ENCODE results near the gene ZCCHC3. TPM values are rescaled to one million over a fixed set of nuclear protein-coding genes. Genes with fewer than 3 reads are reported as not detected.
A peak's percentile ranks its signal among the peaks of the same experiment; 100 is the strongest.

Gene ZCCHC3
- total and polyA plus RNA-seq, 2 experiments from 2014 or later = 26.5 to 66.3 TPM

- ATAC-seq = peak; percentile 70
- H3K4me2 ChIP-seq = peak overlapping the region; percentile 77
- H3K9me2 ChIP-seq (ENCODE audit: insufficient read depth) = no peaks in the 10 kb centered on the region
- H4K20me1 ChIP-seq (replicated peaks; ENCODE audit: insufficient read depth) = peaks cover 11% of the 10 kb centered on the region
- peak overlapping the region; percentile 92 for H3K27ac ChIP-seq (ENCODE audit: low read depth)
- H3K79me2 ChIP-seq (replicated peaks; ENCODE audit: insufficient read depth) = no peaks in the 10 kb centered on the region
- Mint-ChIP-seq H3K4me3 (peak overlapping the region; percentile 70), H3K9me3 (0 out of 3 replicates have a peak, but pooled peaks cover 7% of the 10 kb centered on the region), H3K36me3 (ENCODE audit: low read depth) (peaks cover 63% of the 10 kb centered on the region), H3K27me3 (ENCODE audit: insufficient read depth, low read depth, poor library complexity) (peaks cover 12% of the 10 kb centered on the region), H3K27ac (peak overlapping the region; percentile 83), H3K4me1 (peaks cover 8% of the 10 kb centered on the region)
- TF ChIP-seq, protein P1, sequence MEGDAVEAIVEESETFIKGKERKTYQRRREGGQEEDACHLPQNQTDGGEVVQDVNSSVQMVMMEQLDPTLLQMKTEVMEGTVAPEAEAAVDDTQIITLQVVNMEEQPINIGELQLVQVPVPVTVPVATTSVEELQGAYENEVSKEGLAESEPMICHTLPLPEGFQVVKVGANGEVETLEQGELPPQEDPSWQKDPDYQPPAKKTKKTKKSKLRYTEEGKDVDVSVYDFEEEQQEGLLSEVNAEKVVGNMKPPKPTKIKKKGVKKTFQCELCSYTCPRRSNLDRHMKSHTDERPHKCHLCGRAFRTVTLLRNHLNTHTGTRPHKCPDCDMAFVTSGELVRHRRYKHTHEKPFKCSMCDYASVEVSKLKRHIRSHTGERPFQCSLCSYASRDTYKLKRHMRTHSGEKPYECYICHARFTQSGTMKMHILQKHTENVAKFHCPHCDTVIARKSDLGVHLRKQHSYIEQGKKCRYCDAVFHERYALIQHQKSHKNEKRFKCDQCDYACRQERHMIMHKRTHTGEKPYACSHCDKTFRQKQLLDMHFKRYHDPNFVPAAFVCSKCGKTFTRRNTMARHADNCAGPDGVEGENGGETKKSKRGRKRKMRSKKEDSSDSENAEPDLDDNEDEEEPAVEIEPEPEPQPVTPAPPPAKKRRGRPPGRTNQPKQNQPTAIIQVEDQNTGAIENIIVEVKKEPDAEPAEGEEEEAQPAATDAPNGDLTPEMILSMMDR (conservative IDR thresholded peaks at IDR 0.05; ENCODE audit: low read depth in 2 of 2) = peak; percentile 47 to 71
- TF ChIP-seq, protein P2, sequence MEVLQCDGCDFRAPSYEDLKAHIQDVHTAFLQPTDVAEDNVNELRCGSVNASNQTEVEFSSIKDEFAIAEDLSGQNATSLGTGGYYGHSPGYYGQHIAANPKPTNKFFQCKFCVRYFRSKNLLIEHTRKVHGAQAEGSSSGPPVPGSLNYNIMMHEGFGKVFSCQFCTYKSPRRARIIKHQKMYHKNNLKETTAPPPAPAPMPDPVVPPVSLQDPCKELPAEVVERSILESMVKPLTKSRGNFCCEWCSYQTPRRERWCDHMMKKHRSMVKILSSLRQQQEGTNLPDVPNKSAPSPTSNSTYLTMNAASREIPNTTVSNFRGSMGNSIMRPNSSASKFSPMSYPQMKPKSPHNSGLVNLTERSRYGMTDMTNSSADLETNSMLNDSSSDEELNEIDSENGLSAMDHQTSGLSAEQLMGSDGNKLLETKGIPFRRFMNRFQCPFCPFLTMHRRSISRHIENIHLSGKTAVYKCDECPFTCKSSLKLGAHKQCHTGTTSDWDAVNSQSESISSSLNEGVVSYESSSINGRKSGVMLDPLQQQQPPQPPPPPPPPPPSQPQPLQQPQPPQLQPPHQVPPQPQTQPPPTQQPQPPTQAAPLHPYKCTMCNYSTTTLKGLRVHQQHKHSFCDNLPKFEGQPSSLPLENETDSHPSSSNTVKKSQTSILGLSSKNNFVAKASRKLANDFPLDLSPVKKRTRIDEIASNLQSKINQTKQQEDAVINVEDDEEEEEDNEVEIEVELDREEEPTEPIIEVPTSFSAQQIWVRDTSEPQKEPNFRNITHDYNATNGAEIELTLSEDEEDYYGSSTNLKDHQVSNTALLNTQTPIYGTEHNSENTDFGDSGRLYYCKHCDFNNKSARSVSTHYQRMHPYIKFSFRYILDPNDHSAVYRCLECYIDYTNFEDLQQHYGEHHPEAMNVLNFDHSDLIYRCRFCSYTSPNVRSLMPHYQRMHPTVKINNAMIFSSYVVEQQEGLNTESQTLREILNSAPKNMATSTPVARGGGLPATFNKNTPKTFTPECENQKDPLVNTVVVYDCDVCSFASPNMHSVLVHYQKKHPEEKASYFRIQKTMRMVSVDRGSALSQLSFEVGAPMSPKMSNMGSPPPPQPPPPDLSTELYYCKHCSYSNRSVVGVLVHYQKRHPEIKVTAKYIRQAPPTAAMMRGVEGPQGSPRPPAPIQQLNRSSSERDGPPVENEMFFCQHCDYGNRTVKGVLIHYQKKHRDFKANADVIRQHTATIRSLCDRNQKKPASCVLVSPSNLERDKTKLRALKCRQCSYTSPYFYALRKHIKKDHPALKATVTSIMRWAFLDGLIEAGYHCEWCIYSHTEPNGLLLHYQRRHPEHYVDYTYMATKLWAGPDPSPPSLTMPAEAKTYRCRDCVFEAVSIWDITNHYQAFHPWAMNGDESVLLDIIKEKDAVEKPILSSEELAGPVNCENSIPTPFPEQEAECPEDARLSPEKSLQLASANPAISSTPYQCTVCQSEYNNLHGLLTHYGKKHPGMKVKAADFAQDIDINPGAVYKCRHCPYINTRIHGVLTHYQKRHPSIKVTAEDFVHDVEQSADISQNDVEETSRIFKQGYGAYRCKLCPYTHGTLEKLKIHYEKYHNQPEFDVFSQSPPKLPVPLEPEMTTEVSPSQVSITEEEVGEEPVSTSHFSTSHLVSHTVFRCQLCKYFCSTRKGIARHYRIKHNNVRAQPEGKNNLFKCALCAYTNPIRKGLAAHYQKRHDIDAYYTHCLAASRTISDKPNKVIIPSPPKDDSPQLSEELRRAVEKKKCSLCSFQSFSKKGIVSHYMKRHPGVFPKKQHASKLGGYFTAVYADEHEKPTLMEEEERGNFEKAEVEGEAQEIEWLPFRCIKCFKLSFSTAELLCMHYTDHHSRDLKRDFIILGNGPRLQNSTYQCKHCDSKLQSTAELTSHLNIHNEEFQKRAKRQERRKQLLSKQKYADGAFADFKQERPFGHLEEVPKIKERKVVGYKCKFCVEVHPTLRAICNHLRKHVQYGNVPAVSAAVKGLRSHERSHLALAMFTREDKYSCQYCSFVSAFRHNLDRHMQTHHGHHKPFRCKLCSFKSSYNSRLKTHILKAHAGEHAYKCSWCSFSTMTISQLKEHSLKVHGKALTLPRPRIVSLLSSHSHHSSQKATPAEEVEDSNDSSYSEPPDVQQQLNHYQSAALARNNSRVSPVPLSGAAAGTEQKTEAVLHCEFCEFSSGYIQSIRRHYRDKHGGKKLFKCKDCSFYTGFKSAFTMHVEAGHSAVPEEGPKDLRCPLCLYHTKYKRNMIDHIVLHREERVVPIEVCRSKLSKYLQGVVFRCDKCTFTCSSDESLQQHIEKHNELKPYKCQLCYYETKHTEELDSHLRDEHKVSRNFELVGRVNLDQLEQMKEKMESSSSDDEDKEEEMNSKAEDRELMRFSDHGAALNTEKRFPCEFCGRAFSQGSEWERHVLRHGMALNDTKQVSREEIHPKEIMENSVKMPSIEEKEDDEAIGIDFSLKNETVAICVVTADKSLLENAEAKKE (CRISPR knock-in tag; IDR thresholded peaks at IDR 0.05) = no peak
- peak; percentile 45 for TF ChIP-seq POLR2AphosphoS5 (IDR thresholded peaks at IDR 0.05; ENCODE audit: low read depth)
- DNase-seq (ENCODE audit: low spot score) = peak; percentile 90
- peaks cover 22% of the 10 kb centered on the region for H3F3A ChIP-seq (replicated peaks; ENCODE audit: low read depth)
- H3K27me3 ChIP-seq (ENCODE audit: insufficient read depth) = no peaks in the 10 kb centered on the region
- peak overlapping the region; percentile 63 for H2AFZ ChIP-seq
- H3K36me3 ChIP-seq (ENCODE audit: insufficient read depth) = 0 out of 2 replicates have a peak, but pooled peaks cover 4% of the 10 kb centered on the region
- H3K4me1 ChIP-seq (ENCODE audit: insufficient read depth) = peaks cover 6% of the 10 kb centered on the region; the same call in 1 of the 2 replicates
- peak overlapping the region; percentile 50 for H3K4me3 ChIP-seq
Measured at GRCh38 chr20:278607-279571, 18.5 kb upstream of the ZCCHC3 start.

All from GM23338 (cell line).